Adrenal gland (tissue), 5 donors: ENCODE data around the gene ZBTB32.

Experiments
- POLR2A ChIP-seq, 2 donors: fragments of 450-650 bp; IDR thresholded peaks; one replicate each; pipeline ENCODE4 v1.6.1; 2017; ENCODE audit warnings: antibody characterized with exemption in 2 of 2, mild to moderate bottlenecking in 2 of 2, moderate library complexity in 1 of 2
- TF ChIP-seq, protein P1 (sequence below), 6 experiments: fragments of 450-650 bp in 4 of 6; fragments of 200-600 bp in 2 of 6; sonication (generic) in 1 of 6; IDR thresholded peaks; 1 replicate in 5 of 6; 2 replicates in 1 of 6; pipeline versions ENCODE4 v1.5.1 to v1.8.0; 2016 to 2021; ENCODE audit warnings: antibody characterized with exemption in 6 of 6, mild to moderate bottlenecking in 2 of 6, moderate library complexity in 1 of 6
- donor health status: DM: no; HTN: no; CAD: no.

DNA sequence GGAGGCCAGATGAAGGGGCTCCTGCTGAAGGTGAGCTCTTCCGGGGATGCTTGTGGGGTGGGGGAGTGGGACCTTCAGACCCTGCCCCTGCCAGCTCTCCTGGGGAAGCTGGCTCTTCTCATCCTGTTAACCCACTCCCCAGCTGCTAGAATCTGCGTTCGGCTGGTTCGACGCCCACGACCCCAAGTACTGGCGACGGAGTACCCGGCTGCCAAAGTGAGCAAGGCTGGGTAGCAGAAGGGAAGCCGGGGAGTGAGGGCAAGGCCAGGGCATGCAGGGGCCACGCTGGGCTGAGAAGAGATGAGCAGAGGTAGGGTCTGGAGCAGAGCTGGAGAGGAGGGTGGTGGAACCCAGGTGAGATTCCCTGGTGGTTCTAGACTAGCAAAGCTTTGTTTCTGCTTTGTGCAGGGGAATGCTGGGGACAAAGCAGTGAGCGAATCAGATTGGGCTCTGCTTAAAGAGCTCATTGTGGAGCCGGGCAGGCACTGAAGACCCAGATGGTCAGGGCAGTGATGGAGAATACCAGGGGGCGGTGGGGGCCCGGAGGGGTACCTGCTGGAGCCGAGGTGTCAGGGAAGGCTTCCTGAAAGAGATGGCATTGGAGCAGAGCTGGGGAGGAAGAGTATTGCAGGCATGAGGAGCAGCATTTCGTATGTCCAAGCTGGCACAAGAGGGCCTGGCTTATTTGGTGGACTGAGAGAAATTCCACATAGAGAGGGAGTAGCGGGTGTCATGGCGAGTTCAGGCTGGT is 23.8 kb downstream of the ZBTB32 start:
- TF ChIP-seq POLR2A (IDR thresholded peaks at IDR 0.05) = no peak
- TF ChIP-seq, protein P1, sequence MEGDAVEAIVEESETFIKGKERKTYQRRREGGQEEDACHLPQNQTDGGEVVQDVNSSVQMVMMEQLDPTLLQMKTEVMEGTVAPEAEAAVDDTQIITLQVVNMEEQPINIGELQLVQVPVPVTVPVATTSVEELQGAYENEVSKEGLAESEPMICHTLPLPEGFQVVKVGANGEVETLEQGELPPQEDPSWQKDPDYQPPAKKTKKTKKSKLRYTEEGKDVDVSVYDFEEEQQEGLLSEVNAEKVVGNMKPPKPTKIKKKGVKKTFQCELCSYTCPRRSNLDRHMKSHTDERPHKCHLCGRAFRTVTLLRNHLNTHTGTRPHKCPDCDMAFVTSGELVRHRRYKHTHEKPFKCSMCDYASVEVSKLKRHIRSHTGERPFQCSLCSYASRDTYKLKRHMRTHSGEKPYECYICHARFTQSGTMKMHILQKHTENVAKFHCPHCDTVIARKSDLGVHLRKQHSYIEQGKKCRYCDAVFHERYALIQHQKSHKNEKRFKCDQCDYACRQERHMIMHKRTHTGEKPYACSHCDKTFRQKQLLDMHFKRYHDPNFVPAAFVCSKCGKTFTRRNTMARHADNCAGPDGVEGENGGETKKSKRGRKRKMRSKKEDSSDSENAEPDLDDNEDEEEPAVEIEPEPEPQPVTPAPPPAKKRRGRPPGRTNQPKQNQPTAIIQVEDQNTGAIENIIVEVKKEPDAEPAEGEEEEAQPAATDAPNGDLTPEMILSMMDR (IDR thresholded peaks at IDR 0.05) = no peak
